ENCODE results near the gene NKAIN4. TPM values are rescaled to one million over a fixed set of nuclear protein-coding genes. Genes with fewer than 3 reads are reported as not detected.

Gene NKAIN4
- total RNA-seq, 3 donors from 2014 or later, result 1.6 TPM; not detected in 2

- H3K4me3 ChIP-seq, result no peak overlapping the region
- TF ChIP-seq, protein P1, sequence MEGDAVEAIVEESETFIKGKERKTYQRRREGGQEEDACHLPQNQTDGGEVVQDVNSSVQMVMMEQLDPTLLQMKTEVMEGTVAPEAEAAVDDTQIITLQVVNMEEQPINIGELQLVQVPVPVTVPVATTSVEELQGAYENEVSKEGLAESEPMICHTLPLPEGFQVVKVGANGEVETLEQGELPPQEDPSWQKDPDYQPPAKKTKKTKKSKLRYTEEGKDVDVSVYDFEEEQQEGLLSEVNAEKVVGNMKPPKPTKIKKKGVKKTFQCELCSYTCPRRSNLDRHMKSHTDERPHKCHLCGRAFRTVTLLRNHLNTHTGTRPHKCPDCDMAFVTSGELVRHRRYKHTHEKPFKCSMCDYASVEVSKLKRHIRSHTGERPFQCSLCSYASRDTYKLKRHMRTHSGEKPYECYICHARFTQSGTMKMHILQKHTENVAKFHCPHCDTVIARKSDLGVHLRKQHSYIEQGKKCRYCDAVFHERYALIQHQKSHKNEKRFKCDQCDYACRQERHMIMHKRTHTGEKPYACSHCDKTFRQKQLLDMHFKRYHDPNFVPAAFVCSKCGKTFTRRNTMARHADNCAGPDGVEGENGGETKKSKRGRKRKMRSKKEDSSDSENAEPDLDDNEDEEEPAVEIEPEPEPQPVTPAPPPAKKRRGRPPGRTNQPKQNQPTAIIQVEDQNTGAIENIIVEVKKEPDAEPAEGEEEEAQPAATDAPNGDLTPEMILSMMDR (IDR thresholded peaks at IDR 0.05), result no peak
- H3K36me3 ChIP-seq (ENCODE audit: low read depth), result no peaks in the 10 kb centered on the region
- no peaks in the 10 kb centered on the region for H3K9me3 ChIP-seq
- intact Hi-C loops (cut with DNase I, micrococcal nuclease), result no loop called here
- H3K4me1 ChIP-seq (ENCODE audit: low read depth), result no peaks in the 10 kb centered on the region
- no peak for ATAC-seq
- no peak for DNase-seq
Observed at GRCh38 chr20:63280371-63280770, 26.1 kb upstream of the NKAIN4 start.

- intact Hi-C loops (cut with DNase I, micrococcal nuclease), result no loop called here
- H3K9me3 ChIP-seq, result no peaks in the 10 kb centered on the region
- TF ChIP-seq, protein P1 (IDR thresholded peaks at IDR 0.05), result no peak
- no peak overlapping the region for H3K4me3 ChIP-seq
- DNase-seq, result no peak
- ATAC-seq, result no peak
- H3K36me3 ChIP-seq (ENCODE audit: low read depth), result no peaks in the 10 kb centered on the region
- no peaks in the 10 kb centered on the region for H3K4me1 ChIP-seq (ENCODE audit: low read depth)
Observed at GRCh38 chr20:63279931-63280330, 25.7 kb upstream of the NKAIN4 start.

GRCh38 chr20:63278661-63279060 lies 24.4 kb upstream of the NKAIN4 start:
- intact Hi-C loops (cut with DNase I, micrococcal nuclease), result no loop called here
- DNase-seq (no peak), ATAC-seq (no peak)
- Histone ChIP-seq H3K36me3 (ENCODE audit: low read depth) (no peaks in the 10 kb centered on the region), H3K4me1 (ENCODE audit: low read depth) (peaks cover 11% of the 10 kb centered on the region), H3K9me3 (no peaks in the 10 kb centered on the region), H3K4me3 (no peak overlapping the region)
- TF ChIP-seq, protein P1 (IDR thresholded peaks at IDR 0.05), result no peak

DNA sequence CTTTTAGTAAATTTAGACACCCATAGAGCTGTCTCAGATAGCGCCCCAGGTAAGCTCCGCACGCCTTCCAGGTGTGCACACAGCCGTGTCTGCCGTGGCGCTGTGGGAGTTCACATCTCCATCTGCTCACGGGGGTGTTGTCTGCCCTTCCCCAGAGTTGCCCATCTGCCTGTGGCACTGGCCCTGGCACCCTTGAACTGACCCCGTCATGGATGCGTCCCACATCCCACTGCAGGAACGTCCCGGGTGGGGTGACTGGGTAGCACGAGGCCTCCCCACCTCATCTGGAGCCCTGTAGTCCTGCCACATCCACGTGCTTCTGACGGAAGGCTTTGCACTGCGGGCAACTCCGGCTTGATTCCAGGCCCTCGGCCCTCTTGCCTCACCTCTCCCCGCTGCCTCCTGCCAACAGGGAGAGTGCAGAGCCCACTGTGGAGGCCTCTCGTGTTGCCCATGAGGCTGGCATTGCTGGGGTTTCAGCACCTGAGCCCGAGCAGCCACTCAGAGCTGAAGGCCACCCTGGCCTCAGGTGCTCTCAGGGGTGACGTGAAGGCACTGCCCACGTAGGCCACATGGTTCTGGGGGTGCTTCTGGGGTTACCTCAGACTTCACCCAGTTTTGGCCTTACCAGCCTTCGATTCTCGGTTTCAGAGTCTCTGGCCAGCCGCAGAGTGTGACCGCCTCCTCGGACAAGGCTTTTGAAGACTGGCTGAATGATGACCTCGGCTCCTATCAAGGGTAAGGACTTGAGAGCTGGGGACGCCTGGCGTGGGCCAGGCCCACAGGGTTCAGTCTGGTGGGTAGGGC lies 23.4 kb upstream of the NKAIN4 start:
- TF ChIP-seq, protein P1 (IDR thresholded peaks at IDR 0.05), result no peak
- Histone ChIP-seq H3K4me3 (no peak overlapping the region), H3K4me1 (ENCODE audit: low read depth) (peaks cover 16% of the 10 kb centered on the region), H3K9me3 (no peaks in the 10 kb centered on the region), H3K36me3 (ENCODE audit: low read depth) (no peaks in the 10 kb centered on the region)
- DNase-seq (no peak), ATAC-seq (no peak)
- intact Hi-C loops (cut with DNase I, micrococcal nuclease), result no loop called here

DNA sequence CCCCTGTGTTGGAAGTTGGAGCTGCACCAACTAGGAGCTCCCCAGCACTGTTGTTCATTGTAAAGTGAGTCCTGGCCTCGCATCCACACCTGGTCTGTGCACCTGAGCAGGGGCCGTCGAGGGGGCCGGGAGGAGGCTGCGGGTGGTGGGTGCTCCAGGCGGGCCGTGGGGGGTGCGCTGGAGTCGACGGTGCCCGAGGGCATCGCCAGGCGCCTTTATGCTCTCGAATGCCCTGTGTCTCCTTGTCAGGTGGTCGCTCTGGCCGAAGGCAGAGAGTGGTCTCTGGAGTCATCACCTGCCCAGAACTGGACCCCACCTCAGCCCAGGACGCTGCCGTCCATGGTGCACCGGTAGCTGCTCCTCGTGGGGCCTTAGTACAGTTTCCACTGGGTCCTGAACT lies 22.7 kb upstream of the NKAIN4 start:
- H3K4me3 ChIP-seq, result no peak overlapping the region
- ATAC-seq (no peak), DNase-seq (no peak)
- TF ChIP-seq, protein P1 (IDR thresholded peaks at IDR 0.05), result no peak
- intact Hi-C loops (cut with DNase I, micrococcal nuclease), result no loop called here
- H3K4me1 ChIP-seq (ENCODE audit: low read depth), result peaks cover 16% of the 10 kb centered on the region
- no peaks in the 10 kb centered on the region for H3K9me3 ChIP-seq
- no peaks in the 10 kb centered on the region for H3K36me3 ChIP-seq (ENCODE audit: low read depth)

All from mucosa of descending colon (tissue), 3 donors.